Stimulated activated CD4-positive, alpha-beta T cell treated with anti-CD3 and anti-CD28 coated beads, Interleukin-4, amount 100 ng/mL, for 48 hours (primary cell): ENCODE measurements around the gene TSPAN32.

Experiments used
- DNase-seq, 2 donors: peaks; one replicate each; pipeline ENCODE4 v3.0.0-alpha.2; 2020; ENCODE audit warnings: low read depth in 2 of 2

Gene TSPAN32

DNA sequence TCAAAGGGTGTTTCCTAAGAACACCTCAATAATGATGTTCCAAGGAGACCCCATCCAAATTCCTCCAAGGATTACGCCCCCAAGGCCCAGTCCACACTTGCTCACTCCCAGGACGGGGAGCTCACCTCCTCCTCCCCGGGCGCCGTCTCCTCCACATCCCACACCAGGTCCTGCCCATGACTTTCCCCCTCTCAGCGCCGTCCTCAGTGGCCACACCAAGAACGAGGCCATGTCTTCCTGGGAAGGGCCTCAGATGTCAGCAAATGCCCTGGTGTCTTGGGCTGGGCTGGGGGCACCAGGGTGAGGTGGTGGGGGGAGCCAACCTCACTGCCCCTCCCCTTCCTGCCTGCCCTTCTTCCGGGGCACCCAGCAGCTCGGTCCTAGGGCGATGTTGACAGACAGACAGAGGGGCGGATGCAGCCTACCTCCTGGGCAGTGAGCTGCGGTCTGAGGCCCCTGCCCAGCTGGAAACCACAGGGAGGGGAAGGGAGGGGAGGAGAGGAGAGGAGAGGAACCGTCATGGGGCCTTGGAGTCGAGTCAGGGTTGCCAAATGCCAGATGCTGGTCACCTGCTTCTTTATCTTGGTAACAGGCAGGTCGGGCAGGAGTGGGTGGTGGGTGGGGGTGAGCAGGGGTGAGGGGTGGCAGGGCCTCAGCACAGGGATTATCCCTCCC is at the start of gene TSPAN32, which contains the start of gene C11orf21:
TSPAN32 (plus strand) TSS at position 383 of the 675 bp plus-strand sequence; CDS start at position 520, 137 bp downstream.
C11orf21 (minus strand) TSS at position 288 of the 675 bp plus-strand sequence; CDS start at position 178, 110 bp downstream.
- DNase-seq: peak in 1 of 2 donors; percentile 43

DNA sequence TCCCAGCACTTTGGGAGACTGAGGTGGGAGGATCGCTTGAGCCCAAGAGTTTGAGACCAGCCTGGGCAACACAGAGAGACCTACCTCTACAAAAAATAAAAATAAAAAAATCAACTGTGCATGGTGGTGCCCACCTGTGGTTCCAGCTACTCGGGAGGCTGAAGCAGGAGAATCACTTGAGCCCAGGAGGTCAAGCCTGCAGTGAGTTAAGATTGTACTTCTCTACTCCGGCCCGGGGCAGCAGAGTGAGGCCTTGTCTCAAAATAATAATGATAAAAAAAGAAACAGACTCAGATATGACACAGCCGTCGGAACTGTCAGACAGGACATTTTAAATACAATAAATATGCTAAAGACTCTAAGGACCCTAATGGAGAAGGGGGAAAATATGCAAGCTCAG is 49.8 kb upstream of the TSPAN32 start:
- DNase-seq: no peak

- no peak for DNase-seq
Measured at GRCh38 chr11:2256293-2256913, 45.4 kb upstream of the TSPAN32 start.

DNA sequence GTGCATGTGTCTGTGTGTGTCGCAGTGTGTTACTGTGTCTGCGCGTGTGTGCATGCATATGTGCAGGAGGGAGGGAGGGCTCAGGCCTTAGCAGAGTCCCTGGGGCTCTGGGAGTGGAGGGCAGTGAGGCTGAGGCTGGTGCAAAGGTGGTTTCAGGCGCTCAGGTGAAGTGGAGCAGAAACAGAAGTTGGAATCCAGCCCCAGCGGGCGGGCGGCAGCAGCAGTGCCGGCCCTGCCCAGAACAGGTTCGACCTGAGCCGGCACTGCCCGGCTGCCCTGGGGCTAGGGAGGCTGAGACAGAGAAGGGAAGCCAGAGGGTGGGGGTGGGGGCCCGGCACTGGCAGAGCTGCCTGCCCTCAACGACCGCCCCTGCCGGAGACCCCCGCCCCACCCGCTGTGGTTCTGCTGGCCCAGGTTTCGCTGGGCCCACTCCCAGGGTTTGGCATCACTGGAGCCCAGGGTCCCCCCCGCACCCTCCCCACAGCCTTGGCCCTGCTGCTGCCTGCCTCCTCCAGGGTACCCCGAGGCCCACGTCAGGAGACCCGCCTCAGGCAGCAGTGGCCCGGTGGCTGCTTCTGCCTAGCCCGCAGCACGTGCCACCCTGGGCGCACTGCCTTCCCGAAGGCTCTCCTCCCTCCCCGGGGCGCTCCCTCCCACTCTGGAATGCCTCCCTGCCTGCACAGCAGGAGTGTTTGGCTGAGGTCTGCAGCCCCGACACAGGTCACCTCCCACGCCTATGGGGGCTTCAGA is 44.7 kb upstream of the TSPAN32 start:
- DNase-seq: no peak

- DNase-seq: no peak
Measured at GRCh38 chr11:2258501-2259465, 43.0 kb upstream of the TSPAN32 start.

GRCh38 chr11:2259466-2259830 is 42.4 kb upstream of the TSPAN32 start:
- DNase-seq: no peak

DNA sequence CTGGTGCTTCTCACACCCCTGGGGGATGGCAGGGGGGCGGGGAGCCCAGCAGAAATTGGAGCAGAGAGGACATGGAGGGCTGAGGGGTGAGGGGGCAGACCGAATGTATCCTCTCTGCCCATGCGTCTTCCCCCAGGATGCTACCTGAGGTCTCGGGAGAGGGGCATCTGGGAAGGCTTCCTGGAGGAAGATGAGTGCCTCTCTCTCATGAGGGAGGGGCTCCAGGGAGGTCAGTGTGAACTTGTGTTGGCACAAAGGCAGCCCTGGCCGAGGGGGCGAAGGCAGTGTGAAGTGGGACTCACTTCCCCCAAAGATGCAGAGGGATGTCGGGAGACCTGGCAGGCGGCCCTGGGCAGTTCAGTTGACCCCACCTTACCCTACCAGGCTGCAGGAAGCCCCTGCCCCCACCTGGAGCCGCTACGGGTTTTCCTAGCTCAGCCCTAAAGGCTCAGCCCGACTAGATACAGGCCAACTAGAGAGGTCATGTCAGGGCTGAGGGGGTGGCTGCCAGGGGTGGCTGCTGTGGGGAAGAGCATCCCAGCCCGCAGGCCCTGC is 41.8 kb upstream of the TSPAN32 start:
- no peak for DNase-seq

GRCh38 chr11:2260491-2261364 is 41.1 kb upstream of the TSPAN32 start:
- DNase-seq: no peak

- DNase-seq: no peak
Measured at GRCh38 chr11:2261436-2262230, 40.2 kb upstream of the TSPAN32 start.

DNA sequence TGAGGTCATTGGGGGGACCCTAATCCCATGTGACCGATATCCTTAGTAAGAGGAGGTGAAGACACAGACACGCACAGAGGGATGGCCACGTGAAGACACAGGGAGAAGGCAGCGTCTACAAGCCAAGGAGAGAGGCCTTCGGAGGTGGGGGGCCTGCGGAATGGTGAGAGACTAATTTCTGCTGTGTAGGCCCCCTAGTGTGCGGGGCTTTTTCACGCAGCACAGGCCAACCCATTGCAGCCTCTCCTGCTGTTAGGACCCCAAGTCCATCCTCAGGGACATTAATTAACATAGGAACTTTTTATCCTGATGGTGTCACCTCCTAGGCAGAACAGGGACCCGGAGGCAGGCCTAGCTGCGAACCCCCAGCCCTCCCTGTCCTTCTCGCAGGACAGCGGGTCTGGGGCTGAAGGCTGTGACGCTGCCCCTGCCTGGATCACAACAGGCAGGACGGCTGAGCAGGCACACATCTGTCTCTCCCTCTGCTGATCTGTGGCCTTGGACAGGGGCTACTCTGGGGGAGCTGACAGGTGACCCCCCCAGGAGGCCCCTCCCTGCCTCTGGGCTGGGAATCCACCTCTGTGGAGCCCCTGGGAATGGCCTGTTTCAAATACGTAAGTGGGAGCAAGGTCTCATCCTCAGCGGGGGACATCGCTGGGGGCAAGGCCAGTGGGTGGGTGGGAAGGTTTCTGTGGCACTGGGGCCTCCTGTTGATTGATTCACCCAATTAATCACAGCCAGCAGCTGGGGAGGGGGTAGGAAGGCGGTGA is 39.3 kb upstream of the TSPAN32 start:
- DNase-seq: no peak

DNA sequence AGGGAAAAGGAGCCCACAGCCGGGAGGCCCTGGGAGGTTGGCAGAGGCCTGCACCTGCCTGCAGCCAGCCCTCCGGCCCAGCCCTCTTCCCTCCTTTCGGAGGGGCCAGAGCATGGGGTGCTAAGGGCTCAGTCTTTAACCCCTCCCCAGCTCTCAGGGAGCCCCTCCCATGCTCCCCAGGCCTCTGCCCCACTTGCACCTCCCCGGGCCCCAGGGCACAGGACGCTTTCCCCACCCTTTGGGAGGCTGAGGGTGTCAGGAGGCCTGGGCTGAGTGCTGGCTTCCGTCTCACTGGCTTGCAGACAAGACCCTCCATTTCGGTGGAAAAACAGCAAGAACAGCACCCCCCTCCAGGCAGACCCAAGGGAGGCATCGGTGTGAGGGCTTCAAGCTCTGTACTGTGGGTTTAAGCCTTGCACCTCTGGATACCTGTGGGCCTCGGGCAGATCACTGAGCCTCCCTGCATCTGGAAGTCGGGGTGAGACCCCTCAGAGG is 38.7 kb upstream of the TSPAN32 start:
- DNase-seq: no peak

DNA sequence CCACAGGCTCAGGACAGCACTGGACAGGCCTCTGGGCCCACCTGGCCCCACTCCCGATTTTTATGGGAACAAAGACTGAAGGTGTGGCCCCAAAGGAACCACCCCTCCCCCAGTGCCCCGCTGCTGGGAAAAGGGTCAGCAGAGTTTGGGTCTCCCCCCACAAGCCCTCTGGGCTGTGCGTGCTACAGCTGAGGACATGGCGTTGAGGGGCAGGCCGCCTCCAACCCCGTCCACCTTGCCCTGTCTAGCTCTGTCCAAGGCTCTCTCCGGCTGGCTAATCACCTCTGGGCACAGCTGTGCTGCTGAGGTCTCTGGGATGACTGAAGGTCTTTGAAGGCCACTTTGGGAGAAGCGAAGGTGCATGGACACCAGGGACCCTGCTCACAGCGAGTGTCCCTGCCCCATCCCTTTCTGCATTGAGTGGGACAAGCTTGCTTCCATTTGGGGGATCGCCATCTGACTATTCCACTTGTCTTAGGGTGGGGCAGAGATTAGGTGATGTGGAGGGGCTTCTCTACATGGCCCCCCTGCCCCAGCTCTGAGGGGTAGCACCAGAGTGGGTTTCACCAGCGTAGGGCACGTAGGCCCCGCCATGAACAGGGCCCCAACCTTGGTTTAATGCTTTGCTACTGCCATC is 38.0 kb upstream of the TSPAN32 start:
- DNase-seq: no peak

GRCh38 chr11:2264366-2265053 is 37.3 kb upstream of the TSPAN32 start:
- DNase-seq: no peak

- DNase-seq: no peak
Measured at GRCh38 chr11:2265396-2265795, 36.4 kb upstream of the TSPAN32 start.

- DNase-seq: no peak
Measured at GRCh38 chr11:2265854-2266585, 35.8 kb upstream of the TSPAN32 start.

- DNase-seq: no peak
Measured at GRCh38 chr11:2266586-2267305, 35.1 kb upstream of the TSPAN32 start.
